ENCODE data around the gene HNF1B.

- no peak for TF ChIP-seq POLR2AphosphoS5 (IDR thresholded peaks at IDR 0.05; ENCODE audit: low read depth, low read length)
- TF ChIP-seq TAF1 (IDR thresholded peaks at IDR 0.05; ENCODE audit: low read depth, low read length), result no peak
- TF ChIP-seq POLR2A (IDR thresholded peaks at IDR 0.05; ENCODE audit: low read depth, low read length), result no peak
- TF ChIP-seq SPI1 (IDR thresholded peaks at IDR 0.05; ENCODE audit: low read depth, low read length), result no peak
These were observed 33.7 kb downstream of the HNF1B start for GRCh38 chr17:37711113-37711512.
